HCT116 (cell line): Measurements from ENCODE around the gene MED15. TPM values are rescaled to one million over a fixed set of nuclear protein-coding genes. Genes with fewer than 3 reads are reported as not detected.

Experiments
- ATAC-seq: fragments of 200-7000 bp; cut with Tn5 transposase; 2 replicates; pipeline ENCODE4 v1.9.1; 2020; ENCODE audit warnings: mild to moderate bottlenecking, moderate library complexity
- BruUV-seq: library from RNA; stranded (reverse); fragments of 400-500 nt; replicated peaks from 2 replicates; lab custom pipeline; 2021; lab: Mats Ljungman, UMichigan
- CTCF ChIA-PET: fragments of 300-600 bp; sonication (Branson Sonifier 250); formaldehyde crosslinking; loops from one replicate; lab custom pipeline; 2021; ENCODE audit warnings: antibody characterized with exemption; lab: Charles Lee
- POLR2A ChIA-PET: fragments of 300-600, 350-600 bp; sonication (Branson Sonifier 250); formaldehyde crosslinking; loops from one replicate; lab custom pipeline; 2021; ENCODE audit warnings: antibody characterized with exemption; lab: Charles Lee
- RAD21 ChIA-PET, 2 experiments: fragments of 300-600 bp; sonication (Branson Sonifier 250); formaldehyde crosslinking; loops; one replicate each; lab custom pipeline; 2023; ENCODE audit warnings: low total read pairs in 2 of 2; ENCODE audit not compliant: uncharacterized antibody in 2 of 2, unreplicated experiment in 2 of 2, low non-redundant PET in 1 of 2; lab: Charles Lee
- DNase-seq: peaks from one replicate; pipeline ENCODE4 v3.0.0-alpha.2; 2010; ENCODE audit warnings: low read depth, low spot score
- H2AFZ ChIP-seq: fragments of 200-600 bp; shearing (Covaris generic), sonication (generic); 2 replicates; pipeline ENCODE4 v1.6.1; 2017; ENCODE audit warnings: low read depth, mixed run types, mixed read lengths, antibody characterized with exemption, low read length; ENCODE audit not compliant: poor library complexity, severe bottlenecking
- H3K27ac ChIP-seq: 2 replicates; pipeline ENCODE4 v1.5.1; 2012; ENCODE audit warnings: low read depth, low read length
- H3K27me3 ChIP-seq: fragments of 200-600 bp; sonication (generic); 2 replicates; pipeline ENCODE4 v1.6.1; 2016; ENCODE audit warnings: mixed run types, low read length, mixed read lengths; ENCODE audit not compliant: insufficient read depth
- H3K36me3 ChIP-seq, 2 experiments: fragments of 200-500 bp in 1 of 2; fragments of 200-600 bp in 1 of 2; sonication (Bioruptor generic) in 1 of 2; sonication (generic) in 1 of 2; 2 replicates each; pipeline versions ENCODE4 v1.5.1 to v1.6.1; 2014 to 2016; ENCODE audit warnings: low read length in 2 of 2, inconsistent platforms in 1 of 2, mixed read lengths in 1 of 2, mixed run types in 1 of 2; ENCODE audit not compliant: insufficient read depth in 2 of 2, control insufficient read depth in 1 of 2
- H3K4me1 ChIP-seq, 2 experiments: fragments of 200-600 bp in 1 of 2; sonication (generic) in 1 of 2; 2 replicates each; pipeline versions ENCODE4 v1.5.1 to v1.6.1; 2012 to 2017; ENCODE audit warnings: low read length in 2 of 2, inconsistent platforms in 1 of 2, mild to moderate bottlenecking in 1 of 2, mixed read lengths in 1 of 2, mixed run types in 1 of 2, moderate library complexity in 1 of 2; ENCODE audit not compliant: insufficient read depth in 2 of 2, control insufficient read depth in 1 of 2
- H3K4me2 ChIP-seq: fragments of 200-600 bp; sonication (generic); 2 replicates; pipeline ENCODE4 v1.6.1; 2017; ENCODE audit warnings: mixed run types, low read length, mixed read lengths
- H3K4me3 ChIP-seq, 2 experiments: fragments of 200-600 bp in 1 of 2; sonication (generic) in 1 of 2; replicated peaks in 1 of 2; 2 replicates each; pipeline ENCODE4 v1.5.1; 2011 to 2016; ENCODE audit warnings: low read length in 2 of 2, control low read depth in 1 of 2, low read depth in 1 of 2, mild to moderate bottlenecking in 1 of 2, mixed read lengths in 1 of 2, mixed run types in 1 of 2
- H3K79me2 ChIP-seq: fragments of 200-600 bp; sonication (generic); 2 replicates; pipeline ENCODE4 v1.6.1; 2017; ENCODE audit warnings: mild to moderate bottlenecking, mixed run types, low read length, moderate library complexity, mixed read lengths; ENCODE audit not compliant: insufficient read depth
- H3K9ac ChIP-seq: fragments of 200-600 bp; sonication (generic); 2 replicates; pipeline ENCODE4 v1.6.1; 2016; ENCODE audit warnings: low read length, mixed read lengths
- H3K9me2 ChIP-seq: fragments of 200-600 bp; sonication (generic), shearing (Covaris generic); 2 replicates; pipeline ENCODE4 v1.6.1; 2017; ENCODE audit warnings: mixed run types, mild to moderate bottlenecking, moderate library complexity; ENCODE audit not compliant: insufficient read depth
- H3K9me3 ChIP-seq, 2 experiments: fragments of 200-500 bp in 1 of 2; fragments of 200-600 bp in 1 of 2; sonication (Bioruptor generic) in 1 of 2; sonication (generic) in 1 of 2; 2 replicates each; pipeline ENCODE4 v1.6.1; 2014 to 2017; ENCODE audit warnings: low read length in 2 of 2, mixed read lengths in 2 of 2, inconsistent platforms in 1 of 2, low read depth in 1 of 2, mild to moderate bottlenecking in 1 of 2, mixed run types in 1 of 2, moderate library complexity in 1 of 2; ENCODE audit not compliant: control insufficient read depth in 1 of 2, insufficient read depth in 1 of 2
- H4K20me1 ChIP-seq: fragments of 200-600 bp; sonication (generic), shearing (Covaris generic); 2 replicates; pipeline ENCODE4 v1.6.1; 2017; ENCODE audit warnings: mixed run types, mild to moderate bottlenecking, moderate library complexity; ENCODE audit not compliant: insufficient read depth
- ATF3 ChIP-seq: IDR thresholded peaks from 2 replicates; pipeline ENCODE4 v1.6.1; 2012
- CBX3 ChIP-seq: IDR thresholded peaks from 2 replicates; pipeline ENCODE4 v1.6.1; 2012; ENCODE audit warnings: low read depth
- CEBPB ChIP-seq: IDR thresholded peaks from 2 replicates; pipeline ENCODE4 v1.6.1; 2012; ENCODE audit warnings: low read depth
- ELF1 ChIP-seq: IDR thresholded peaks from 2 replicates; pipeline ENCODE4 v1.6.1; 2012; ENCODE audit warnings: low read depth, borderline replicate concordance
- EZH2phosphoT487 ChIP-seq: fragments of 200-600 bp; IDR thresholded peaks from 2 replicates; pipeline ENCODE4 v1.6.1; 2018; ENCODE audit warnings: antibody characterized with exemption, borderline replicate concordance
- FOSL1 ChIP-seq: IDR thresholded peaks from 2 replicates; pipeline ENCODE4 v1.6.1; 2012; ENCODE audit warnings: low read depth
- SRF ChIP-seq: IDR thresholded peaks from 2 replicates; pipeline ENCODE4 v1.6.1; 2012; ENCODE audit warnings: low read depth
- intact Hi-C: fragments of 100-400 bp; cut with micrococcal nuclease; formaldehyde crosslinking; loops from 2 replicates; pipeline ENCODE4 v1.10.0; 2022
- total RNA-seq: library from RNA; stranded (reverse); gene quantifications from one replicate; pipeline ENCODE4 v1.2.1, GENCODE V29; 2021; ENCODE audit not compliant: unreplicated experiment
- TF ChIP-seq, protein P1 (sequence below), 3 experiments: fragments of 200-600 bp in 1 of 3; sonication (generic) in 1 of 3; IDR thresholded peaks in 2 of 3; conservative IDR thresholded peaks in 1 of 3; 2 replicates each; pipeline ENCODE4 v1.5.1; 2012 to 2017; ENCODE audit warnings: low read depth in 2 of 3, low read length in 2 of 3, antibody characterized with exemption in 1 of 3, borderline replicate concordance in 1 of 3, control low read depth in 1 of 3, mild to moderate bottlenecking in 1 of 3, mixed read lengths in 1 of 3, mixed run types in 1 of 3, moderate library complexity in 1 of 3; ENCODE audit not compliant: insufficient read depth in 1 of 3

MED15 gene
- total RNA-seq, 1 experiment from 2014 or later: 81.3 TPM

GRCh38 chr22:20604092-20604747 is 96.8 kb downstream of the MED15 start:
- ATAC-seq: no peak
- TF ChIP-seq SRF (no peak), CBX3 (no peak), ELF1 (no peak), EZH2phosphoT487 (no peak), FOSL1 (no peak), CEBPB (no peak), ATF3 (no peak)
- TF ChIP-seq, protein P1, sequence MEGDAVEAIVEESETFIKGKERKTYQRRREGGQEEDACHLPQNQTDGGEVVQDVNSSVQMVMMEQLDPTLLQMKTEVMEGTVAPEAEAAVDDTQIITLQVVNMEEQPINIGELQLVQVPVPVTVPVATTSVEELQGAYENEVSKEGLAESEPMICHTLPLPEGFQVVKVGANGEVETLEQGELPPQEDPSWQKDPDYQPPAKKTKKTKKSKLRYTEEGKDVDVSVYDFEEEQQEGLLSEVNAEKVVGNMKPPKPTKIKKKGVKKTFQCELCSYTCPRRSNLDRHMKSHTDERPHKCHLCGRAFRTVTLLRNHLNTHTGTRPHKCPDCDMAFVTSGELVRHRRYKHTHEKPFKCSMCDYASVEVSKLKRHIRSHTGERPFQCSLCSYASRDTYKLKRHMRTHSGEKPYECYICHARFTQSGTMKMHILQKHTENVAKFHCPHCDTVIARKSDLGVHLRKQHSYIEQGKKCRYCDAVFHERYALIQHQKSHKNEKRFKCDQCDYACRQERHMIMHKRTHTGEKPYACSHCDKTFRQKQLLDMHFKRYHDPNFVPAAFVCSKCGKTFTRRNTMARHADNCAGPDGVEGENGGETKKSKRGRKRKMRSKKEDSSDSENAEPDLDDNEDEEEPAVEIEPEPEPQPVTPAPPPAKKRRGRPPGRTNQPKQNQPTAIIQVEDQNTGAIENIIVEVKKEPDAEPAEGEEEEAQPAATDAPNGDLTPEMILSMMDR (IDR thresholded peaks at IDR 0.05 in 2 of 3, conservative IDR thresholded peaks at IDR 0.05 in 1 of 3; ENCODE audit: borderline replicate concordance in 1 of 3, insufficient read depth in 1 of 3, low read depth in 2 of 3, low read length in 2 of 3): no peak
- TF ChIP-seq, all 23 proteins: peak for 0
- CTCF ChIA-PET: no interaction called here
- no TSS peak for BruUV-seq
- Histone ChIP-seq H3K9ac (no peak overlapping the region), H3K4me2 (no peak overlapping the region), H3K27me3 (no peaks in the 10 kb centered on the region), H3K27ac (no peak overlapping the region), H2AFZ (no peak overlapping the region), H3K79me2 (no peaks in the 10 kb centered on the region), H4K20me1 (no peaks in the 10 kb centered on the region), H3K4me1 (peaks cover 4 to 11% of the 10 kb centered on the region in 2 experiments; a peak in 3 of 4 replicates), H3K9me2 (no peaks in the 10 kb centered on the region), H3K9me3 (no peaks in the 10 kb centered on the region), H3K4me3 (no peak overlapping the region), H3K36me3 (no peaks in the 10 kb centered on the region)
- RAD21 ChIA-PET: no interaction called here
- POLR2A ChIA-PET: no interaction called here
- intact Hi-C loops: no loop called here
- DNase-seq: no peak
